Transverse colon (tissue), 3 donors: ENCODE data around the gene ATP2A1.

Source experiments
- EP300 ChIP-seq: sonication (generic); formaldehyde crosslinking; IDR thresholded peaks from one replicate; pipeline ENCODE4 v1.6.1; 2017; ENCODE audit warnings: antibody characterized with exemption, low read depth
- TF ChIP-seq, protein P1 (sequence below), 5 experiments: fragments of 200-600 bp in 3 of 5; fragments of 450-650 bp in 2 of 5; sonication (generic) in 3 of 5; IDR thresholded peaks; 1 replicate in 2 of 5; 2 replicates in 3 of 5; pipeline ENCODE4 v1.5.1; 2016 to 2017; ENCODE audit warnings: antibody characterized with exemption in 5 of 5, inconsistent platforms in 3 of 5, mild to moderate bottlenecking in 2 of 5, moderate library complexity in 1 of 5

DNA sequence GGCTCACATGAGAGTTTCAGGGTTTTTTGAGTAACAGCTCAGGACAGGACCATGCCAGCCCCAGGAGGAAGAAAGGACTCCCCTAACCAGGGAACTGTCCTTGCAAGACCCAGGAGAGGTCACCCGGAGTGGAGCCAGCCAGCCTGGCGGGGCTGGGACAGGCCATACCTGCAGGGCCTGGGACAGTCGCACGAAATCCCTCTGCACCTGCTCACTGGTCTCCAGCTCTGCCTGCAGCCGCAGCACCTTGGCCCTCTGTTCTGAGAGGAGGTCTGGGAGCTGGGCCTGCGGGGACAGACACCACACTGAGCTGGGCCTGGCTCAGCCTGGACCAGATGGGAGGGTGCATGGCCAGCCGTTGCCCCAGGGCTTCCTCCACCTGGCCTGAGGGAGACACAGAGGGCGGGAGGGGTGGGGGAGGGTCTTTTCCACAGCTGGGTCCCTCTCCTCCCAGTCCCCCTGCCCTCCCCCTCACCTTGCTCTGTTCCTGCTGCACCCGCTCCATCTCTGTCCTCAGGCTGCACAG, 27.0 kb downstream of the ATP2A1 start:
- no peak for TF ChIP-seq EP300
- TF ChIP-seq, protein P1, sequence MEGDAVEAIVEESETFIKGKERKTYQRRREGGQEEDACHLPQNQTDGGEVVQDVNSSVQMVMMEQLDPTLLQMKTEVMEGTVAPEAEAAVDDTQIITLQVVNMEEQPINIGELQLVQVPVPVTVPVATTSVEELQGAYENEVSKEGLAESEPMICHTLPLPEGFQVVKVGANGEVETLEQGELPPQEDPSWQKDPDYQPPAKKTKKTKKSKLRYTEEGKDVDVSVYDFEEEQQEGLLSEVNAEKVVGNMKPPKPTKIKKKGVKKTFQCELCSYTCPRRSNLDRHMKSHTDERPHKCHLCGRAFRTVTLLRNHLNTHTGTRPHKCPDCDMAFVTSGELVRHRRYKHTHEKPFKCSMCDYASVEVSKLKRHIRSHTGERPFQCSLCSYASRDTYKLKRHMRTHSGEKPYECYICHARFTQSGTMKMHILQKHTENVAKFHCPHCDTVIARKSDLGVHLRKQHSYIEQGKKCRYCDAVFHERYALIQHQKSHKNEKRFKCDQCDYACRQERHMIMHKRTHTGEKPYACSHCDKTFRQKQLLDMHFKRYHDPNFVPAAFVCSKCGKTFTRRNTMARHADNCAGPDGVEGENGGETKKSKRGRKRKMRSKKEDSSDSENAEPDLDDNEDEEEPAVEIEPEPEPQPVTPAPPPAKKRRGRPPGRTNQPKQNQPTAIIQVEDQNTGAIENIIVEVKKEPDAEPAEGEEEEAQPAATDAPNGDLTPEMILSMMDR (IDR thresholded peaks at IDR 0.05), result no peak
